ENCODE results near the gene TRIM29.

DNA sequence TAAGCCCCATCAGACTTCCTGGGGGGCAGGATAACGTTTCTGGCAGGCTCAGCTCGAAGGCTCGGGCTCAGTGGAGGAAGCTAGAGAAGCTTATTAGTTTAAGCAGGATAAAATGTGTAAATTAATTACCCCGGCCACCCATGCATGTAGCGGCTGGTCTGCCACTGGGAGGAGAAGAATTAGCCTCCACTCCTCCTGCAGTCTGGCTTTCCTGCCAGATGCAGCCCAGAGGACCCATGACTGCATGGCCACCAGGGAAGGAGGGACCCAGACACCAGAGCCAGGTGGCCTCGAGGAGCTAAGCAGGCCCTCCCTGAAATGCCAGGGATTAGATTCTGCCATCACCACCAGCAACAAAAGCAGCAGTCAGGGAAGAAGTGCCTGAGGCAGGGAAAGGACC, 32.3 kb downstream of the TRIM29 start:
- TF ChIP-seq, protein P1, sequence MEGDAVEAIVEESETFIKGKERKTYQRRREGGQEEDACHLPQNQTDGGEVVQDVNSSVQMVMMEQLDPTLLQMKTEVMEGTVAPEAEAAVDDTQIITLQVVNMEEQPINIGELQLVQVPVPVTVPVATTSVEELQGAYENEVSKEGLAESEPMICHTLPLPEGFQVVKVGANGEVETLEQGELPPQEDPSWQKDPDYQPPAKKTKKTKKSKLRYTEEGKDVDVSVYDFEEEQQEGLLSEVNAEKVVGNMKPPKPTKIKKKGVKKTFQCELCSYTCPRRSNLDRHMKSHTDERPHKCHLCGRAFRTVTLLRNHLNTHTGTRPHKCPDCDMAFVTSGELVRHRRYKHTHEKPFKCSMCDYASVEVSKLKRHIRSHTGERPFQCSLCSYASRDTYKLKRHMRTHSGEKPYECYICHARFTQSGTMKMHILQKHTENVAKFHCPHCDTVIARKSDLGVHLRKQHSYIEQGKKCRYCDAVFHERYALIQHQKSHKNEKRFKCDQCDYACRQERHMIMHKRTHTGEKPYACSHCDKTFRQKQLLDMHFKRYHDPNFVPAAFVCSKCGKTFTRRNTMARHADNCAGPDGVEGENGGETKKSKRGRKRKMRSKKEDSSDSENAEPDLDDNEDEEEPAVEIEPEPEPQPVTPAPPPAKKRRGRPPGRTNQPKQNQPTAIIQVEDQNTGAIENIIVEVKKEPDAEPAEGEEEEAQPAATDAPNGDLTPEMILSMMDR (conservative IDR thresholded peaks at IDR 0.05) = no peak
- no peak for TF ChIP-seq EZH2 (IDR thresholded peaks at IDR 0.05; ENCODE audit: low read depth)
